ENCODE results near the gene KIFAP3. TPM values are rescaled to one million over a fixed set of nuclear protein-coding genes. Genes with fewer than 3 reads are reported as not detected.

The KIFAP3 gene
- total RNA-seq, 1 donor: 39.8 TPM

DNA sequence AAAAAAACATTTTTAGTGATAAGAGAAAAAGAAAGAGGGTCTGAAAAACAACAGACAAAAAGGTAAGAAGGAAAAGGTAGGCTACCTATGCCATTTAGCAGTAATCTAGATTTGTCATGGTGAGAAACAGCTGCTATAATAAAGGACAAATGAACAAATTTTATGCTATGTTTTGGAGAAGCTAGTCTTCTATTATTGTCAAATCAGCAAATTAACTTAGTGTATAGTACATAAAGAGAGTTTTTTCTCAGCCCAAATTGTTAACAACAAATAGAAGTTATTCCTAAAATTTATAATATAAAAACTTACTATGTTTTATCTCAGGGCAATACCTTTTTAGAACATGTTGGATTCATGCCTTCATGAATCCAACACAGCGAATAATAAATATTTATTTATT is 88.7 kb downstream of the KIFAP3 start:
- DNase-seq (ENCODE audit: low read depth): no peak
- TF ChIP-seq, protein P1, sequence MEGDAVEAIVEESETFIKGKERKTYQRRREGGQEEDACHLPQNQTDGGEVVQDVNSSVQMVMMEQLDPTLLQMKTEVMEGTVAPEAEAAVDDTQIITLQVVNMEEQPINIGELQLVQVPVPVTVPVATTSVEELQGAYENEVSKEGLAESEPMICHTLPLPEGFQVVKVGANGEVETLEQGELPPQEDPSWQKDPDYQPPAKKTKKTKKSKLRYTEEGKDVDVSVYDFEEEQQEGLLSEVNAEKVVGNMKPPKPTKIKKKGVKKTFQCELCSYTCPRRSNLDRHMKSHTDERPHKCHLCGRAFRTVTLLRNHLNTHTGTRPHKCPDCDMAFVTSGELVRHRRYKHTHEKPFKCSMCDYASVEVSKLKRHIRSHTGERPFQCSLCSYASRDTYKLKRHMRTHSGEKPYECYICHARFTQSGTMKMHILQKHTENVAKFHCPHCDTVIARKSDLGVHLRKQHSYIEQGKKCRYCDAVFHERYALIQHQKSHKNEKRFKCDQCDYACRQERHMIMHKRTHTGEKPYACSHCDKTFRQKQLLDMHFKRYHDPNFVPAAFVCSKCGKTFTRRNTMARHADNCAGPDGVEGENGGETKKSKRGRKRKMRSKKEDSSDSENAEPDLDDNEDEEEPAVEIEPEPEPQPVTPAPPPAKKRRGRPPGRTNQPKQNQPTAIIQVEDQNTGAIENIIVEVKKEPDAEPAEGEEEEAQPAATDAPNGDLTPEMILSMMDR (IDR thresholded peaks at IDR 0.05; ENCODE audit: insufficient read depth, low read length): no peak
- no peak overlapping the region for H3K4me3 ChIP-seq (ENCODE audit: low read depth, low read length)

DNA sequence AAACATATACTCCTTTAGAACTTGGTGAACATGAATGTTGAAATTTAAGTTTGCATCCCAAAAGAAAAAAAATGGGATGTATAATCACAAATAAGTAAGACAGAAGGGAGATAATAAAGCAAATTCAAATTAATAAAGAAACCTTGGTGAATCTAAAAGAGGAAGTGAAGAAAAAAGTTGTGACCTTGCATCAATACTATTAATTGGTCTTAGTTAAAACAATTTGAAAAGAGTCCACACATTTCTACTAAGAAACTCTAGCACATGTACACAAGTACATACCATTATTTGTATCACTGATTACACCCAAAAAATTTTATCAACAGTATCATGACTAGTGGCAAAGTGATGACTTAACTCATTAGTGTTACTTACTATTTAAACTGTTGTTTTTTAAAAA is 100.4 kb downstream of the KIFAP3 start:
- no peak for DNase-seq (ENCODE audit: low read depth)
- H3K4me3 ChIP-seq (ENCODE audit: low read depth, low read length): no peak overlapping the region
- TF ChIP-seq, protein P1 (IDR thresholded peaks at IDR 0.05; ENCODE audit: insufficient read depth, low read length): no peak

DNA sequence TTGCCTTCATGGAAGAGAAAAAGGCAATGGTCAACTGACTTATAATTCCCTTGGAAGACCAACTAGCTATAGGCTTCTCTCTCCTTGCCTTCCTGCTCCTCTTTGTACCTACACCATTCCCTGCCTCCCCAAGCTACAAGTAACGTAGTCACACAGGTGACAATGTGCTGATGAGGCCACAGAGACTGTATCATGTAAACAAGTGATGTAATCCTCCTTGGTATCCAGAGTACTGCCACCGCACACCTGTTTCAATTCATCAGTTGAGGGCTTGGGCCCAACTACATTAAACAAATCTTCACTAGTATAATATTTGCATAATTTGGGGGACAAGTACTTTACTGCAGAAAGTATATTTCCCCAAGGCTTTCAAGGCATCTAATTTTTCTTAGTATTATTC is 104.4 kb downstream of the KIFAP3 start:
- TF ChIP-seq, protein P1 (IDR thresholded peaks at IDR 0.05; ENCODE audit: insufficient read depth, low read length): no peak
- no peak for DNase-seq (ENCODE audit: low read depth)

DNA sequence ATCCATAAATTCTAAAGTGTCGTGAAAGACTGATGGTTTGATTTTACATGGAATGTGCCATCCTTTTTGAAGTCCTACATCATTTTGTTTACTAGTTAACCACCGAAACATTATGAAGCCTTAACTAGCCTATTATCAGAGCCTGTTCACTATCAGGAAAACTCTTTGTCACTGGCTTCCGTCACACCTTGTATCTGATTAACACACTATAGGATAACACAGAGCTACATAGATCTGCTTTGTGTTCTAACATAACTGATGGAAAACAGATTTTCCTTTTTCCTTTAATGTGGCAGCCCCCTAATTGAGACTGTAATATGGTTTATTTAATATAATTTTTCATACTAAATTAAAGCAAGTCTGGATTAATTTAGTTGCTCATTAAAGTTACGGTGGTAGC is 106.3 kb downstream of the KIFAP3 start:
- TF ChIP-seq, protein P1 (IDR thresholded peaks at IDR 0.05; ENCODE audit: insufficient read depth, low read length): no peak
- no peak for DNase-seq (ENCODE audit: low read depth)
- no peak overlapping the region for H3K4me3 ChIP-seq (ENCODE audit: low read depth, low read length)

More for the DNA sequence above, 104.4 kb downstream of the KIFAP3 start:
- no peak overlapping the region for H3K4me3 ChIP-seq (ENCODE audit: low read depth, low read length)

DNA sequence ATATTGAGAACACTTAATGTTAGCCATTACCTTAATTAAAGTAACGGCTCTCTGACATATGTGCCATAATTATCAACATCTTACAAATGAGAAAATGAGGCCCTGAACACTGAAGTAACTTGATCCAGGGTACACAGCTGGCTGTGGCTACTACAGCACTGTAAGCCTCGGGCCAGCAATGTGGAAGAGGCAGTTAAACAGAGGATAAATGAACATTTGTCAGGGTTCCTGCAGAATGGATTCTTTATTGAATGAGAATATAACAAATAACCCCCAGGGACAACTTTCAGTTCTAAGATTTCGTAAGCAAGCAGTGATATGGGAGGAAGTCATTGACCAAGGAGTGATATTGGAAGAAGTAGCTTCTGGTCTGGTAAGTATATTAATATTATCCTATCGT is 110.3 kb downstream of the KIFAP3 start:
- no peak for DNase-seq (ENCODE audit: low read depth)
- TF ChIP-seq, protein P1 (IDR thresholded peaks at IDR 0.05; ENCODE audit: insufficient read depth, low read length): no peak
- no peak overlapping the region for H3K4me3 ChIP-seq (ENCODE audit: low read depth, low read length)

DNA sequence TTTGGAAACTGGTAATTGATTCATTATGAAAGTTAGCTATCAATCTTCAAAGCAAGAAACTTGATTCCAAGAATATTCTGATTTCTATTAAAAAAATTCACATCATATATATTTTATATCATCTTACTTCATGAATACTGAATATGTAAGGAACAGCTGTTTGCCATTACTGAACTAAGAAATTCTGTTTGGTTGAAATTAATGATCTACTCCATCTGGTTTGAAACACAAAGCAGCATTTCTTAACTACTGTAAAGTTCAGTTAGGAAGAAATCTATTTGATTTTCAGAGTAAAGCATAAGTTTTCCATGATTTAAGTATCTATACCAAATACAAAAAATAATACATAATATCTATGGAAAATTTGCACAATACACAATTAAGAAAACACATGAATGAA is 114.8 kb downstream of the KIFAP3 start:
- H3K4me3 ChIP-seq (ENCODE audit: low read depth, low read length): no peak overlapping the region
- DNase-seq (ENCODE audit: low read depth): no peak
- TF ChIP-seq, protein P1 (IDR thresholded peaks at IDR 0.05; ENCODE audit: insufficient read depth, low read length): no peak

DNA sequence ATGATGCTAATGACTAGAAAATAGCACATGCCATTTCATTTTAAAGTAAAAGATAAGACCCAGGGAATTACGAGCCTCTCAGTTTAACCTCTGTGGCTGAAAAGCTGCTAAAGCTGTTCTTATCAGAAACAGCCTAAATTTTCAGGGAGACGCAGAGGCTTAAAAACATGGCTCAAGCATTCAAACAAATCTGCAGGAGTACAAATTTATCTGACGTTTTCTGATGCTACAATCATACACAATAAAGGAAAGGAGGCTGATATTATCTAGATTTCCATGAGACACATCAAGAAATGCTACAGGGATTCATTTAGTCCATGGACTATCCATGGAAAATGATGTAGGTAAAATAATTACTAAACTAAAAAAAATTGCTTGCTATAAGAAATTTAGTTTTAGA is 115.5 kb downstream of the KIFAP3 start:
- H3K4me3 ChIP-seq (ENCODE audit: low read depth, low read length): no peak overlapping the region
- TF ChIP-seq, protein P1 (IDR thresholded peaks at IDR 0.05; ENCODE audit: insufficient read depth, low read length): no peak
- DNase-seq (ENCODE audit: low read depth): no peak
